Activated T-cell treated with anti-CD3 and anti-CD28 coated beads for 48 hours (primary cell): Measurements from ENCODE around the gene INCA1.

Experiments
- DNase-seq: peaks from one replicate; pipeline ENCODE4 v3.0.0-alpha.2; 2020; ENCODE audit warnings: low read depth

Gene INCA1

DNA sequence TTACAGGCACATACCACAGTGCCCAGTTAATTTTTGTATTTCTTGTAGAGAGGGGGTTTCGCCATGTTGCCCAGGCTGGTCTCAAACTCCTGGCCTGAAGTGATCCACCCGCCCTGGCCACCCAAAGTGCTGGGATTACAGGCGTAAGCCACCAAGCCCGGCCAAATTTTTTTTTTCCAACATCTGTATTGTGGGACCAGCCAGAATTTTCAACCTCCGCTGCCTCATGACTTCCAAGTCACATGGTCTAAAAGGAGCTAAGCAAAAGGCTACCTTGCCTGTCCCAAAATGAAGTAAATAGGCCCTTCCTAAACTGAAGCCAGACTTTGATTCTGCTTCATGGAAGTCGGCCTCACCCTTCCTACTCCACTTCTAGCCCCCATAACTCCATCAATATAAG, 25.5 kb downstream of the INCA1 start:
- DNase-seq: no peak

DNA sequence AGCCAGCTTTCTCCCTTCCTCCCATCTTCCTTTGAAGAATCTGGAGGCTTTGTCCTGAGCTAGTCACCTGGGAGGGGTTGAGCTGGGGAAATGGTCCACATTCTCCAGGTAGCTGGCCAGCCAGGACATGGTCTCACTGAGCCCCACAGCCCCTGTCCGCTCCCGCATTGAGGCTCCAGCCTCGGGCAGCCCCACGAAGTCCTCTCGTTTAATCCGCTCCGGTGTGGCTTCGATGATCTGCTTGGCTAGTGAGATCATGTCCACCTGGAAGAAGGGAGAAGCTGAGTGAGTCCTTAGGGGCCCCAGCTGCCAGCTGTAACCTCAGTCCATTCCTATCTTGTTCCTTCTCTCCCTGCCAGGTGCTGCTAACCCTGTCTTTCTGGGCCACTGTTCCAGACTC, 27.0 kb downstream of the INCA1 start:
- DNase-seq: no peak

GRCh38 chr17:4969551-4970173, 27.7 kb downstream of the INCA1 start:
- DNase-seq: peak; percentile 35

- peak; percentile 41 for DNase-seq
These were observed 28.2 kb downstream of the INCA1 start for GRCh38 chr17:4969047-4969550.

DNA sequence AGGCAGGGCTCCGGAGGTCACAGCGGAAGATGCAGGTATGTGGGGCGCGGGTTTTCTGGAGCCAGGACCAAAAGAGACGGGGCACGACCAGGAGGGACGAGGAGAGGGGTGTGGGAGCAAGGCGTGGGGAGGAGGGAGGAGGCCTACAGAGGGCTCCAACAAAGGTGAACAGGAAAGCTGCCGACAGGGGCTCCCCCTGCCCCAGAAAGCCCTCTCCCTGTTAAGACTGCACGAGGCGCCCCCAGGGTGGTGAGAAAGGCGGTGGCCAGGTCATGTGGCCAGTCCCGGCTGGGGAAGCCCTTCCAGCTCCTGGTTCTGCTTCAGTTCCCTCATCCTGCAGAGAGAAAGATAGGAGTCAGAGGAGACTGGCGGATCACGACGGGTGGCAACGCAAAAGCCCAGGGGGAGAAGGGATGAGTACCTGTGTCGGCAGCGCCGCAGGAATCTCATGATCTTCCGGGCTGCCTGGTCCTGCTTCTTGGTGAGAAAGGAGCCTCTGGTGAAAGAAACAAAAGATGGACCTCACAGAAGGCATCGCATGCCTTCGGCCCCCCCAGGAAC, 28.8 kb downstream of the INCA1 start:
- DNase-seq: no peak

DNA sequence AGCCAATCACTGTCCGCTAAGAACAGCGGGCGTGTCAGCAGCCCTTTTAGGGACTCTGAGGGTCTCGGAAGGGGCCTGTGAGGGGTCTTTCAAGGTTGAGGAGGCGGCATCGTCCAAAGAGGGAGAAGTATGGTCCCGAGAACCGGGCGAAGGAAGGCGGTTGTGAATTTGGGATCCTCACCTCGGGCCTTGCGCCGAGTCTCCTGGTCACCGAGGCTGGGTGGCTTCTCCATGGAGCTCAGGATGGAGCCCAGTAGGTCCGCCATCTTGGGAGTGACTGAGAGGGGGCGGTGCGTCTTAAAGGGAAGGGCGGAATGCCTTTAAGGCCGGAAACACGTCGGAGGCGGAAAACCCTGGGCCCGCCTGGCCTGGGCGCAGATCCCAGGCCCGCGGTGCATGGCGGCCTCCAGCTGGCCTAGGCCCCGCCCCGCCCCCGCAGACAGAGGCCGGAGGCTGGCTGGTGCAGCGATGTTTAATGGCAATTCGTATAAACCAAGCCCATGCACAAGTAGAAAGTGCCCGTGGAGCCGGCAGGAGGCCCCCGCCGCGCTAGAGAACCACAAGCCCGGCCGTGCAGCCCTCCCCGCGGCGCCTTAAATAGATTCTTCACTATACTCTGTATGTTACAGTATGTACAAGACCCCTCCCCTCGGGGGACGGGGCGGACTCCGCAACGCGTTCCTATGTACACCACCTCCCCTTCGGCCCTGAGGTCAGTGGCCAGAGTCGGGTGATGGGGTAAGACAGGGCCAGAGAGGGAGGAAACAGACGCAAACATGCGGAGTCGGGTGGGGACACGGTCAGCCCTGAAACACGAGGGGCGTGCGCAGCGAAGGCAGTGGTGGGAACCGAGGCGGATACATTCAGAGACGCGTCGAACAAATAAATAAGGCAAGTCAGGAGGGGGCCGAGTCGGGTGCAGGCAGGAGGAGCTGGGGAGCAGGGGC, 29.5 kb downstream of the INCA1 start, which contains the start of gene SPAG7:
SPAG7 (minus strand) TSS at position 279 of the 947 bp plus-strand sequence; CDS start at position 266, 13 bp downstream.
- DNase-seq: peak; percentile 92

DNA sequence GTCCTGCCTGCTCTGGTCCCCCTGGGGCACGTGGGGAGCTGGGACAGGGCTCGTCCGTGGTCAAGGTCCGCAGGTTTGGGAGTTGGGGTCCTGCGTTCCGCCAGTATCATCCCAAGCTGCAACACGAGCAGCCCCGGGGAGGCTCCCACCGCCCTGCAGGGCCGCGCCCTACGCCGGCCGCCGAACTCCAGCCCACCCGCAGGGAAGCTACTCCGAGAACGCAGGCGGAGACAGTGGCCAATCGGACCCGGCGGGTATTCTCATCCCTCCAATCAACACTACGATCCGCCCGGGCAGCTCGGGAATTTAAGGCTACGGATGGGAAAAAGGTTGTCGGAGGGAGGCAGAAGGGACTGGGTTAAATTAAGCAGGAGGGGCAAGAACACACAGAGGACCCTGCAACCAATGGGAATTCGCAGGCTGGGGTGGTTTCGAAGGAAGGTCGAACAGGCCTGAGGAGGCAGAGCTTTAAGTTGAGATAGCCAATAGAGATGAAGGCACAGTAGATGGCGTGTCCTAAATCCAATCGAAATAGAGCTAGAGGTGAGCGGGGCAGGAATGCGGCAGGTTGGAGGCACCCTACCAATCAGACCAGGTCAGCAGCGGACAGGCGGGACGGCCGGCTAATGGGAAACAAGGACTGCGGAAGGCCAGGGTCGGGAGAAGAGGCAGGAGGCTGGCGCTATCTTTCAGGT, 30.3 kb downstream of the INCA1 start:
- DNase-seq: peak; percentile 84

- no peak for DNase-seq
These were observed 31.9 kb downstream of the INCA1 start for GRCh38 chr17:4965311-4965986.

- no peak for DNase-seq
These were observed 36.9 kb downstream of the INCA1 start for GRCh38 chr17:4960279-4960922.

DNA sequence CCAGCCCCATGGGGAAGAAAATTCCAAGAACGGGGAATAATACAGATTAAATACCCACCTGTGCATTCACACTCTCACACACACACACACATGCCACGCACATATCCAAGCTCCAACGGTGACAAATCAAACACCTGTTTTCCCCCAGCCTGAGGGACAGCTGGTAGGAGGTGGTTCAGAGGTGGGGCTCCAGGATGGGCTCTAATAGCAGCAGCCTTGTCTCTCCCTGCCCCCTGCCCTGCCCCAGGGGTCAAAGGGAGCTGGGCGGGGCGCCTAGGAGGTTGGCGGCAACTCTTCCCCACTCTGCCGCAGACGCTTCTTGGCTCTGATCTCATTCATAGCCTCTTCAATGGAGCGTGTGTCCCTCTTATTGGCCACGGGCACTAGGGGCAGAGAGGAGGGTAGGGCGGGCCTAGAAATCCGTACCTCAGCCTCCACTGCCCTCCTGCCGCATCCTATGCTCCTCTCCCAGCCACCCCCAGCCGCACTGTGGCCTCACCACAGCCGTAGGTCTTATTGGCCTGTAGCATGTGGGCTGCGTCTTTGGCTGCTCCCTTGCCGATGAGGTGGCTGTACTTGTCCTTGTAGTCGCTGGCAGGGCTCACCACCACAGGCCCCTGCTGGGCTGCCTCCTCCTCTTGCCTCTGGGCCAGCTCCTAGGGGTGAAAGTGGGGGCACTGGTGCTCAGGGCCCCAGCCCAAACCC, 37.9 kb downstream of the INCA1 start:
- DNase-seq: no peak

GRCh38 chr17:4958102-4958501, 39.2 kb downstream of the INCA1 start:
- DNase-seq: no peak

DNA sequence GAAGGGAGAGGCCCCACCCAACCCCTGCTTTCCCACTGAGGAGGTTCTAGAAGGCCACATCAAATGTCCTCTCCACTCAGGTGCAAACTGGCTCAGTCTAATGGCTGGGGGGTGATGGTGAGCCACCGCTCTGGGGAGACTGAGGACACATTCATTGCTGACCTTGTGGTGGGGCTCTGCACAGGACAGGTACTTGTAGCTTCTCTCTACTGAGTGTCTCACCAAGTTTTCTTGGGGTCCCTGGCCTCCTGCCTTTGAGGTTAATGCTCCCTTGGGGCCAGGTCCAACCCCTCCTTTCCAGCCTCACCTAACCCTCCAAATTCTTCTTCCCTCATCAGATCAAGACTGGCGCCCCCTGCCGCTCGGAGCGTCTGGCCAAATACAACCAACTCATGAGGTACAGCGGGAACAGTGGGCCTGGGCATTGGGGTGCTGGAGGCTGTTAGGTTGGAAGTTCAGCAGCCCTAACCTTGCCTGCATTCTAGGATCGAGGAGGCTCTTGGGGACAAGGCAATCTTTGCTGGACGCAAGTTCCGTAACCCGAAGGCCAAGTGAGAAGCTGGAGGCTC, 40.7 kb downstream of the INCA1 start:
- no peak for DNase-seq

DNA sequence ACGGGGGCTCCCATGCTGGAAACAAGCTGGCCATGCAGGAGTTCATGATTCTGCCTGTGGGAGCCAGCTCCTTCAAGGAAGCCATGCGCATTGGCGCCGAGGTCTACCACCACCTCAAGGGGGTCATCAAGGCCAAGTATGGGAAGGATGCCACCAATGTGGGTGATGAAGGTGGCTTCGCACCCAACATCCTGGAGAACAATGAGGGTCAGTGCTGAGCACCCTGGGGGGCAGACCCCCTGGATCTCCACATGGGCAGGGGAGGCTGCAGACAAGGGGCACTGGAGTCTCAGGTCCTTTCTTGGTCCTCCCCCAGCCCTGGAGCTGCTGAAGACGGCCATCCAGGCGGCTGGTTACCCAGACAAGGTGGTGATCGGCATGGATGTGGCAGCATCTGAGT, 42.2 kb downstream of the INCA1 start:
- DNase-seq: no peak

- DNase-seq: no peak
These were observed 43.8 kb downstream of the INCA1 start for GRCh38 chr17:4953451-4953961.

DNA sequence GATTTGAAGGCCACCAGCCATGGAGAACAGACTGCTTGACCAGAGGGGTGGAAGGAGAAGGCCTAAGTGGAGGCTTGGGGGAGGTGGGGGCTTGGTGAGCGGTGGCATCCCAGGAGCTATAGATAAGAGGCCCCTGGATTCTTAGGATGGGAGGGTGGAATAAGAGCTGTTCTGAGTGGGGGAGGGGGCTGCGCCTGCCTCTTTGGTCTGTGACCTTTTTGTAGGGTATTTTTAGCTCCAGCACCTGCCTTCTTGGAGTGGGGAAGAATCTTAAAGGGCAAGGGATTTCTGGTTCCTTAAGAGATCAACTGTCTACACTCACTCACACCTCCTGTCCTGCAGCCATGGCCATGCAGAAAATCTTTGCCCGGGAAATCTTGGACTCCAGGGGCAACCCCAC, 45.8 kb downstream of the INCA1 start:
- DNase-seq: no peak

- no peak for DNase-seq
These were observed 46.5 kb downstream of the INCA1 start, which contains the start of gene ENO3 for GRCh38 chr17:4950746-4951204. Gene ENO3 (plus strand): TSS chr17:4951119. CDS start chr17:4951830, 711 bp downstream.

- no peak for DNase-seq
These were observed 47.1 kb downstream of the INCA1 start for GRCh38 chr17:4950075-4950745.

DNA sequence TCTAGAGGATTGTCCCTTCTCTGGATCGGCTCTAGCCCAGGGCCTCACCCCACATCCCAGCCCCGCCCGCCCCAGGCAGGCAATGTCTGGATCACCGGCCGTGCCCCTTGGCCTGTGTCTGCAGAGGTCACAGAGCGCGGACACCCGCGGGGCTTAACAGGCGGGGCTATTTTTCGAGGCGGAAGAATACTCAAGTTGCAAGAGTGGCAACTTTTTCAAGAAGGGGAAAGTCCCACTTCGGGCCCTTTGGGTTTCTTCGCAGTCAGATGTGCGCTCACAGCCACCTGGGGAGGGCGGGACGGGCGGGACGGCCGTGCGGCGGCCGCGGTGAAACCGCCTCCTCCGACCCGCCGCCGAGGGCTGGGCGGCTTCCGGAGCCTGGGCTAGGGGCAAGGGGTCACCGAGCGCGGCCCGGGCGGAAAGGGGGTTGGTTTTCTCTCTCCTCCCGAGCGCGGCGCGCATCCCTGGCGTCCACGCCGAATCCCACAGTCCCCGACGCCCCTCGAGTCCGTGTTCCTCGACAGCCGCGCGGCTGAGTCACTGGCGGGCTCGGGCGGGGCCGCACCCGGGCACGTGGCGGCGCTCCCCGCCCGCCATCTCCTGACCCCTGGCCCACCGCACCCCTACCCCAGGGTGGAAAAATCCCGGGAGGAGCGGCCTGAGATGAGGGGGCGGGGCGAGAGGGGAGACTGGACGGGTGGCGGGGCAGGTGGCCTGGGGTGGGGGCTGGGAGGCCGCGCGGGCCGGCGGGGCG, 47.8 kb downstream of the INCA1 start:
- DNase-seq: peak; percentile 74
